ENCODE data around the gene POM121.
A peak's percentile ranks its signal among the peaks of the same experiment; 100 is the strongest.
"Not testable (repeated sequence)": the region's sequence is repeated elsewhere in the genome, so short reads cannot be mapped to it uniquely, and the experiment has no call there.

DNA sequence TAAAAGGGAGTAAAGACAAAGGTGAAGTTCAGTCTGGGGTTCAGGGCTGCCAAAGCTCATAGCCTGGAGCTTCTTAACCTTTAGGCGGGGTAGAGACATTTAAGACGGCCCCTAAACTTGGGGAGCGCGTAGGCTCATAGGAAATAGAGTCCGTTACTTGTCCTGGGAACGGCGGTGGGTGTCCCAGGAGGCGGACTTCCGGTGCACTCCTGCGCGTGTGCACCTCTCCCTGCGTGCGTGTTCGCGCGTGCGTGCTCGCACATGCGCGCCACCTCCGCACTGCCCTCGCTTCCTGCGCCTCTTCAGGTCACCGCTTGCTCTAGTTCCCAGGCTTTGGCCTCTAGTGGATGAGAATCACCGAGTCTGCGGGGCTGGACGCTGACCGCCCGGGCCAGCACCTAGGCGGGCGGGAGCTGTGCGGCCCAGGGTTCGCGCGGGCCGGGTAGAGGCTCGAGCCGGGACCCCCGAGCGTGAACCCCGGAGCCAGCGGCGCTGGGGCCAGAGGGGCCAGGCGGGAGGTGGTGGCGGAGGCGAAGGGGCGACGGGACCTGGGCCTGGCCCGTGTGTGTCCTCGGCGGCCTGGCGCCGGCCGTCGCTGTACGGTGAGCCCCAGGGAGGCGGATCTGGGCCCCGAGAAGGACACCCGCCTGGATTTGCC, 45.7 kb upstream of the POM121 start:
- TF ChIP-seq POLR2A (IDR thresholded peaks at IDR 0.05) = not testable (repeated sequence)
- TF ChIP-seq, protein P1, sequence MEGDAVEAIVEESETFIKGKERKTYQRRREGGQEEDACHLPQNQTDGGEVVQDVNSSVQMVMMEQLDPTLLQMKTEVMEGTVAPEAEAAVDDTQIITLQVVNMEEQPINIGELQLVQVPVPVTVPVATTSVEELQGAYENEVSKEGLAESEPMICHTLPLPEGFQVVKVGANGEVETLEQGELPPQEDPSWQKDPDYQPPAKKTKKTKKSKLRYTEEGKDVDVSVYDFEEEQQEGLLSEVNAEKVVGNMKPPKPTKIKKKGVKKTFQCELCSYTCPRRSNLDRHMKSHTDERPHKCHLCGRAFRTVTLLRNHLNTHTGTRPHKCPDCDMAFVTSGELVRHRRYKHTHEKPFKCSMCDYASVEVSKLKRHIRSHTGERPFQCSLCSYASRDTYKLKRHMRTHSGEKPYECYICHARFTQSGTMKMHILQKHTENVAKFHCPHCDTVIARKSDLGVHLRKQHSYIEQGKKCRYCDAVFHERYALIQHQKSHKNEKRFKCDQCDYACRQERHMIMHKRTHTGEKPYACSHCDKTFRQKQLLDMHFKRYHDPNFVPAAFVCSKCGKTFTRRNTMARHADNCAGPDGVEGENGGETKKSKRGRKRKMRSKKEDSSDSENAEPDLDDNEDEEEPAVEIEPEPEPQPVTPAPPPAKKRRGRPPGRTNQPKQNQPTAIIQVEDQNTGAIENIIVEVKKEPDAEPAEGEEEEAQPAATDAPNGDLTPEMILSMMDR (IDR thresholded peaks at IDR 0.05) = peak in 1 of 3 experiments; percentile 26
